ENCODE measurements around the gene DUSP14. TPM values are rescaled to one million over a fixed set of nuclear protein-coding genes. Genes with fewer than 3 reads are reported as not detected.

DUSP14 gene
- total RNA-seq, 1 donor from 2014 or later: 19.2 TPM

DNA sequence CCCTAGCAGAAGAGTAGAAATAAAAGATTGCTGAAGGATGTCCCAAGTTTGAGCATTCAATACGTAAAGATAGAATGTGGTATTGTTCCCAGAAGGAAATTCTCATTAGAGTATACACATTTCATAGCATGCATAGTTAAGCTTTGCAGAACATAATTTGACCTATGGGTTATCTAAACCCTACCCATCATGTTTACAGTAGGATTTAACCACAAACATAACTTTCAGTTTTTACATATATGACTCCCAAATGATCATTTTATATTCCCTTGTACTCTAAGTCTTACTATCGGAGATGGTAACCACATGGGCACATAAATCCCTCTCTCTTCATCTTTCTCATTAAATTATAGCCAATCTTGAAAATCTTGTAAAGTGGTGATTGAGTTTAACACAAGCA, 68.6 kb downstream of the DUSP14 start:
- Mint-ChIP-seq H3K4me1 (ENCODE audit: low read depth) (no peaks in the 10 kb centered on the region), H3K36me3 (ENCODE audit: insufficient read depth) (peaks cover 26% of the 10 kb centered on the region), H3K4me3 (ENCODE audit: low read depth) (no peak overlapping the region), H3K27ac (no peak overlapping the region), H3K27me3 (no peaks in the 10 kb centered on the region), H3K9me3 (ENCODE audit: low read depth) (no peaks in the 10 kb centered on the region)
- DNase-seq (ENCODE audit: low spot score, unreplicated experiment): no peak
- no peak for TF ChIP-seq CTCF (IDR thresholded peaks at IDR 0.05; ENCODE audit: unreplicated experiment)

GRCh38 chr17:37562016-37562745, 72.5 kb downstream of the DUSP14 start:
- H3K9me3 Mint-ChIP-seq (ENCODE audit: low read depth): peaks cover 6% of the 10 kb centered on the region
- DNase-seq (ENCODE audit: low spot score, unreplicated experiment): no peak
- no peak overlapping the region for H3K27ac Mint-ChIP-seq
- no peak overlapping the region for H3K4me3 Mint-ChIP-seq (ENCODE audit: low read depth)
- H3K4me1 Mint-ChIP-seq (ENCODE audit: low read depth): no peaks in the 10 kb centered on the region
- TF ChIP-seq CTCF (IDR thresholded peaks at IDR 0.05; ENCODE audit: unreplicated experiment): no peak
- H3K36me3 Mint-ChIP-seq (ENCODE audit: insufficient read depth): peaks cover 40% of the 10 kb centered on the region
- no peaks in the 10 kb centered on the region for H3K27me3 Mint-ChIP-seq

Other genes starting within 250 kb of the DUSP14 start
- not detected in 2 replicates for gene C17orf78, start 113.9 kb upstream of the DUSP14 start, total RNA-seq
- 105 and 111 TPM in 2 replicates for gene ACACA, start 83.1 kb upstream of the DUSP14 start, total RNA-seq
- 31.2 and 31.5 TPM in 2 replicates for gene TADA2A, start 83.0 kb upstream of the DUSP14 start, total RNA-seq
- gene SYNRG, start 119.5 kb downstream of the DUSP14 start, total RNA-seq: 69.0 and 73.0 TPM in 2 replicates
- 77.2 and 79.4 TPM in 2 replicates for gene DDX52, start 153.6 kb downstream of the DUSP14 start, total RNA-seq

Measured in progenitor cell of endocrine pancreas (in vitro differentiated cells).